A172 (cell line): ENCODE results near the gene NSUN2. TPM values are rescaled to one million over a fixed set of nuclear protein-coding genes. Genes with fewer than 3 reads are reported as not detected.
"Not testable (repeated sequence)": the region's sequence is repeated elsewhere in the genome, so short reads cannot be mapped to it uniquely, and the experiment has no call there.

Experiments used
- DNase-seq: peaks from one replicate; pipeline ENCODE4 v3.0.0-alpha.2; 2015; ENCODE audit warnings: low spot score
- total RNA-seq: library from RNA; depleted of rRNA; stranded (reverse); fragments of >200 nt; shearing (Covaris generic); gene quantifications from 2 replicates; pipeline ENCODE4 v1.2.3, GENCODE V29; 2014

NSUN2 gene
- total RNA-seq, 1 experiment from 2014 or later, result 95.3 TPM

DNA sequence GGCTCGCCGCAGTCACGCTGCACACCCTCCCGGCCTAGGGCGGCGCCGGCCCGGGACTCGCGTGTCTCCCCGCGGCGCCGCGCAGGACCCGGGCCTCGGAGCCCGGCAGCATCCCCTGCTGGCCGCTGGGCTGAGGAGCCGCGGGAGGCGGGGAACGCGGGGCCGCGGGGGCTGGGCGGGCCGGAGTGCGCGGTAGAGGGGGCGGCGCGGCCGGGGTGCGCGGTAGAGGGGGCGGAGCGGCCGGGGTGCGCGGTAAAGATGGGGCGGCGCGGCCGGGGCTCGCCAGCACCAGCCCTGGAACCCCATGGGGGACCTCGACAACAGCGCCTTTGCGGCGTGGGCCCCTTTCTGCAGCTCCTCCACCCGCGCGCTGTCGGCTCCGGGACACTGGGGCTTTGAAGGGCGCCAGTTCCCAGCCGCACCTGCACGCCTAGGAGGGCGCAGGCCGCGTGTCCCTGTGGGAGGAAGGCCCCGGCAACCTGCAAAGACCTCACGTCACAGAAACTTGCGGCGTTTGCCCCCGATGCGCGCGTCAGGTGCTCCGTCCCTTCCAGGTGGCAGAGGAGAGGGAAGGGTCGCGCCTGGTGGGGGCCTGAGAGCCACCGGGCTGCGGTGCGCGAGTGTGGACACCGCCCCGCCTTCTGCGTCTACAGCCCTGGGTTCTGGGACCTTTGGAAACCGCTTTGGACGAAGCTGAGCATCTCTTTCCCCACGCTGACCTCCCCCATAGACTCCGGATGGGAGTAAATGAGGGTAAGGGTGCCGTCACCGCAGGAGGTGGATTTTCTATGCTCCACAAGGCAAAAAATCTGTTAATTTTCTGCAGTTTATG is 49.6 kb downstream of the NSUN2 start:
- no peak for DNase-seq

DNA sequence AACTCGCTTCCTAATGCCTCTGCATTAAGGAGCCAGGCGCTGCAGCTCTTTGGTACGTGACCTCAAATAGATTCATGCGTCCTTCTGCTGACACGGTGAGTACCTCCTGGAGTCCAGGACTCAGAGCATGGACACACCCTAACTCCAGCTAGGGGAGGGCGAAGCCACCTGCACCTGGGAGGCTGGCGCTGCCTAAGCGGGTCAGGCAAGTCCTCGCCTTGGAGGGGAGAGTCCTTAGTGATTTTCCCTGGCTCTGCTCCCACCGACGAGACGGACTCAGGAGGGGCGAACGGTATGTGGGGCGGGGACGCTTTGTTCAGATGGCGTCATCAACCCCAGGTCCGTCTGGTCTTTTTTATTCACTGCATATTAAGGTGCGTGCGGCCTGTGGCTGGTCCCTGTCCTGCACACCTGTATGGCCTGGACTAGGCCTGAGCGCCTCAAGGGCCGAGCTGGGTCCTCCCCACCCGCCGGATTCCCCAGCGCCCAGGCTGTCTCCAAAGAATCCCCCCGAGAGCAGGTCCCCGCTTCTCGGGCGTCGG is 50.3 kb downstream of the NSUN2 start:
- DNase-seq, result no peak

DNA sequence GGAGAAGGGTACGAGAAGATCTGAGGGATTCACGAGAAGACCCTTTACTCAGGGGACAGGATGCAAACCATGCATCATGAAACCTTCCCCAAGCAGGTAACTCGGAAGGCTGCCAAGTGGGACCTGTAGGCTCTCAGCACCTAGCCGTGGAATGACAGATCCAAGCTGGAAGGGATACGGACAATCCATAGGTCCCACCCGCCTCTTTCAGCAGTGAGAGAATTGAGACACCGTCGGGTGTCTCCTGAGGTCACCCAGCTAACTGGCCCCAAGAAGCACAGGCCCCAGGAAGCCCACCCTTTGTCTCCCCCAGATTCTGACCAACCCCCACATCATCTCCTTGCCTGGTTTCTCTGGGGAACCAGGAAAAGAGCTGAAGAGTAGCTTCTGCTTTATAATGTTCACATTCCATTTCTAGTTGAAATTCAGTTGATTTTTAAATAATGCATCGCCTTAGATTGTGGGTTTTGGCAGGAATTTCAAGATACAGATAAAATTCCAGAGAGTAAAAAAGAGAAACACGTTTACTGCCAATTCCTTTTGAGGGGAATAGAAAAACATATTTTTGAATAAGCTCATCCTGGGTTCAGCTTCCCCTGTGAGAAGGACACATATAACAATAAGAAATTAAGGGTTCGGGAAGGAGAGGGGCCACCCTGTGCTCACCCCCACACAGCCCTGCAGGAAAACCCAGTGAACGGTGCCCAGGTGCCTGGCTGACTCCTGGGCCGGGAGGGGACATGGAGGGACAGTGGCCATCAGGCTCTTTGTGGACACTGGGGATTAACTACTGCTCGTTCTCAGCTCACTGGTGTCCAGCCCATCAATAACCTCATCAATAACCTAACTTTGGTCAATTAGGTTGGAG is 51.1 kb downstream of the NSUN2 start:
- DNase-seq, result no peak

DNA sequence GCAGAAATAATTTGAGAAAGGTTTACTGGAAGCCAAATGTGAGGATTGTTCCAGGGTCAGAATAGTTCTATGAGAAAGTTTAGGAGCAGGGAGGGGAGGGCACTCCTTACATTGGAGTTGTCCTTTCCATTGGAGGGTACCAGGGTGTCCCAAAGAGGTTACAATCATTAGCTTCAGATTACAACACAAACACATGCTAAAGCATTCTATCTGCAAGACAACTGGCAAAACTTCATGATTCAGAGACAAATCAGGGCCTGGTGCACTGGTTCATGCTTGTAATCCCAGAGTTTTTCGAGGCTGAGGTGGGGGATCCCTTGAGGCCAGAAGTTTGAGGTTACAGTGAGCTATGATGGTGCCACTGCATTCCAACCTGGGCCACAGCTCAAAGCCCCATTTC is 51.8 kb downstream of the NSUN2 start:
- no peak for DNase-seq

- no peak for DNase-seq
These were observed 53.3 kb downstream of the NSUN2 start for GRCh38 chr5:6579535-6579934.

DNA sequence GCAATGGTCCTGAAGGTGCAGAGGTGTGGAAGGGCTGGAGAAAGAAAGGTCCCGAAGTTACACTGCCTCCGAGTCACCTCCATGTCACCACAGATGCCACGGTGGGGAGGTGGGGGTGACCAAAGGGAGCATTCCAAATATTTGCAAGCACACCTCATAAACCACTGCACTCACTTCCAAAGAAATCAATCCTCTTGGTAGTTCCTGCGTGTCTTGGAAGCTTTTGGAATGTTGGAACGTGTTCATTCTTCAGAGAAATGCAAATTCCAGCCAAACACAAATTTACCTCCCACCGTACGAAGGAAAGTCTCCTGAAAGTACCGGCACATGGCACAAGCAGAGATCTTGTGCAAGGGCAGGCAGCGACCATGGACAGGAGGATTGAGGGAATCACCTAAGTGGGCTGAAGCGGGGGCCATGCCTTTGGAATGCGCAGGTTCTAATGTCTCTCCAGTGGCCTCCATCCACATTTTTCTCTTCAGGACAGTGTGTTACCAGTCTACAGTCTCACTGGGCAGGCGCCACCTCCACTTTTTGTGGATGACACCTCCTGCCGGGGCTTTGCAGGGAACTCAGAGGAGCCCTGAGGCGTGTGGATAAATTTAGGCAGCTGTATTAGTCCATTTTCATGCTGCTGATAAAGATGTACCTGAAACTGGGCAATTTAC is 54.0 kb downstream of the NSUN2 start:
- DNase-seq, result peak; percentile 17

- peak; percentile 53 for DNase-seq
These were observed 55.9 kb downstream of the NSUN2 start for GRCh38 chr5:6576861-6577501.

DNA sequence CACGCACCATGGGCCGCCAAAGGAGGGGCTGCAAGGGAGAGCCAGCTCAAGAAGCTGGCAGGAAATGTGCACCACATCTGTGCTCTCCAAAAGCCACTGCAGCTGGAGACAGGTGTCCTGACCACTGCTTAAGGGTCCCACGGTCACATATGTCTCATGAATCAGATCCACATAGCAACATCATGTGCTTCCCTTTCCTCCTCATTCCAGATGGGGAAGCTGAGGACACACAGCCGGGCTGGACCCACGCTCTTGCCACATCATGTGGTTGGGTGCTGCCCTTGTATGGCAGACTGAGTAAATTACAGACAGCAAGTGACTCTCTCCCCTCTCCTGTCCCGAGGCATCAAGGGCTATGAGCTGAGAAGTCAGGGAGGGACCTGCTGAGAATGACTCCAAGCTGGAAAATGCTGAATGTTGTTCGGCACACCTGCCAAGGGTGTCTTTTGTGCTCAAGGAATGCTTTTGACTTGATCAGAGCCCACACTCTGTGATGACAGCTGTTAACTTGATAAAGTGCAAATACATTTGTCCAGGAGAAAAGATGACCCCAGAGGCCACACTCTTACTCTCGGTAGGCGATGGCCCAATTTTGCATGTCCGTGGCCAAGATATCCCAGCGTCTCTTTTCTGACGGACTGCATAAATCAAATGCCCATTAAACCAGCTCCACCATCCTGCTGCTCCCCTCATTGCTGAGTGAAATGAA is 58.2 kb downstream of the NSUN2 start:
- DNase-seq, result no peak

DNA sequence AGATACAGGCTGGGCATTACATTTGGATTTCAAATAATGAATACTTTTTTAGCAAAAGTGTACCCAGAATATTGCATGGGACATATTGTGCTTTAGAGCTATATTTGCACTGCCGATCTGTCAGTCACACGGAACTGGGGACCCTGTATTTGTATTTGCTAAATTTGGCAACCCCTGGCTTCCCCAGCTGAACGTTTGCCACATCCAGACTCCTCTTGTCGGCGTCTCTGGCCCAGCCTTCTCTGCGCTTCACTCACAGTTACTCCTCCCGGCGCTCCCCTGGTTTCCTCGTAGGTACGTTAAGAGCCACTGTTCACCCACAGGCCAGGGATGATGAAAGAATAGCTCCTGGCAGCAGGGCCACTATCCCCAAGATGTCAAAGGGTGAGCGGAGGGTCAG is 58.7 kb downstream of the NSUN2 start:
- DNase-seq, result no peak

DNA sequence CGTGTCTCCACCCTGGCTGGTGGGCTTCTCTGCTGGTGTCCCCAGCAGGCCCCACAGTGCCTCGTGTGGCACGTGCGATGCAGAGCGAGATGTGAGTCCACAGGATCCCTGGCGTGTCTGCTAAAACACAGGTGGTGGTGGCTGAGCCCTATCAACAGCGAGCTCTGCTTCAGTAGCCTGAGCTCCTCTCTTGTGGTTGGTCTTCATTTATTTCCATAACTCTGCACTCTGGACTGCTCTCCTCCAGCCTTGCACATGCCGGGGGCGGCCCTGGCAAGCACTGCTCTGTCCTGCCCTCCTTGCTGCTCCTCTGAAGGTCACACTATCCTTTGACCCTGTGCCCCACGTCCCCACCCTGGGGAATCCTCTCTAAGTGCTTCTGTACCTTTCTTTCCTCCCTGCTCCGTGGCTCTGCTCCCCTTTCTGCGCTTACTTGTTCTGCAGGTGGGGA is 59.2 kb downstream of the NSUN2 start:
- no peak for DNase-seq

DNA sequence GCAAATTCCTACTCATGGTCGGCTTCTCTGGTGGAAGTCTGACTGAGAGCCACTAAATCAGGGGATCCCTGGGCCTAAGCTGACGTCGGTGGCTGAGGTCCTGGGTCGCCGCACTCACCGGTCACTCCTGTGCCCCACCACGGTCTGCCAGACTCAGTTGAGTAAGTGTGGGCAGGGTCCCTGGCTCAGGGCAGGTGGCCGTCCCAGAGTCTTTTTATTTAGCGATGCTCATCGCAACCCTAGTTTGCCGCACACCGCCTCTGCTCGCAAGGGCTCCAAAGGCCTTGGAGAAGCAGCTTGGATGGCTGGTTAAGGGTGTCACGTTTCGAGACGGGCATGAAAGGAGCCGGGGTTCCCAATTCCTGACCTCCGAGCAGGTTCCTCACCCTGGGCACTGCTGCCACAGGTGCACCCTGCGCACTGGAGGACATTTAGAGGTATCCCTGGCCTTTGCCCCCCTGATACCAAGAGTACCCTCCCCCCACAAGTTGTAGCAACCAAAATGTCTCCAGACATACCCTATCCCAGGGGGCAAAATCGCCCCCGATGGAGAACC is 59.9 kb downstream of the NSUN2 start:
- DNase-seq, result no peak

DNA sequence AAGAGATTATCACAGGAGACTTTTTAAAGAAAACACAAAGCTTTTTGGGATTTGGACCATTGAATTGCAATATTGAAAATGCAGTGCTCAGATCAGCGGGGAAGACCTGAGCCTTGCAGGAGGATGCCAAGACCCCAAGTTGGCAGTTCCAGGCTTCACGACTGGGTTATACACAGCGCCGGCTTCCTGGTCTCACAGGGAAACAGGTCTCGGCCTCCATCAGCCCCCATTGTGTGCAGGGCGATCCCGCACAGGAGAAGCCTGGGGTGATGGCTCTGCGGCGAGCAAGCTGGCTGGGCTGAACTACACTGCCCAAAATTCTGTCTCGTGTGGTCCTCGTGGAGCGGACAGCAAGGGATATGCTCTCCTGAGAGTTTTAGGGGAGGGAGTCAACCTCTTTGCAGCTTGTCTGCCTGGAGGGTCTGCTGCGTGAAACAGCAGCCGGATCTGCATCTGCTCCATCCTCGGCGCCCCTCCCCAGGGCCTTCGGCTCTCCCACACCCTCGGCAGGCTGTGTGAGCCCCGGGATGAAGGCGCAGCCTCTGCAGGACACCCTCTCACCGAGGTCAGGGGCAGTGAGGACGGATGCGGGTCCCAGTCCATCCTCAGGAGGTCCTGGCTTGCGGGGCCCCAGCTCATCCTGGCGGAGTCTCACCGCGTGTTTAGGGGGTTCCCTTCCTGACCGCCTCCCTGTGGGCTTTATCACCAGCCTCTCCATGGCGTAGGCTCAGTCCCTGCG is 60.6 kb downstream of the NSUN2 start:
- DNase-seq, result no peak

GRCh38 chr5:6571607-6572006 is 61.2 kb downstream of the NSUN2 start:
- not testable (repeated sequence) for DNase-seq

- DNase-seq, result no peak
These were observed 62.3 kb downstream of the NSUN2 start for GRCh38 chr5:6570530-6570929.

DNA sequence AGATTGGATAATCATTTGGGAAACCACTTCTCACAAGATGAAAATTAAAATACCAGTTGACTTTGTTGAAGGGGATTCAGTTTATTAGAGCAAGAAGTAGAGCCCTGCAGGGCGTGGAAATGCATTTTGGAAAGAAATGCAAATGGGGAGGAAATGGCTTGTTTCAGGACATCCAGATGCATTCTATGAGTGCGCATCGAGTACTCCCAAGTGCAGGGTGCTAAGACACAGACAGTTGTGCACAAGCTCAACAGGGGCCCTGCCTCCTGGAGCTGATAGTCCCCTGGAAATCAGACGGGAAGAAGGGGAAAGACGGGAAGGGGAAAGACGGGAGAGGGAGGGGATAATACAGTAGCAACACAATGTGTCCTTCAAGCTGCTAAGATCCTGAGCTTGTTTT is 64.0 kb downstream of the NSUN2 start:
- DNase-seq, result no peak

- DNase-seq, result no peak
These were observed 64.5 kb downstream of the NSUN2 start for GRCh38 chr5:6568383-6568782.

- no peak for DNase-seq
These were observed 65.0 kb downstream of the NSUN2 start for GRCh38 chr5:6567835-6568234.

- DNase-seq, result no peak
These were observed 65.8 kb downstream of the NSUN2 start for GRCh38 chr5:6567068-6567467.

DNA sequence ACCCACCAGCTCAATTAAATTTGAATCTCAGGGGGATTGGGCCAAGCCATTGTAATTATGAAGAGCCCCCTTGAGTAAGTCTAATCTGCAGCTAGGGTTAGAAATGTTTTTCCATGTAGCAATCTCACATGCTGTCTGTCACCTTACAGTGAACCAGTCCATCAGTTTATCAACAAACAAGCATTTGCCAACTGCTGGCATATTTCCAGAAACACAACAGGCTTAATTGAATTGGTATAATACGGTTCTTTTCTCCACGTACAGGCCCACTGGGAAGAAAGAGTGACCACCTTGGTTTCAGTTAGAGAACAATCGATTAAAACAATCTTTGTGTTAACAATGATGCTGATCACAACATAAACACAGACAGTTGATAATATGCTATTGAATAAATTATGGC is 67.4 kb downstream of the NSUN2 start:
- DNase-seq, result no peak
